GM12865 (cell line): ENCODE data around the gene IL17A.
A peak's percentile ranks its signal among the peaks of the same experiment; 100 is the strongest.

ENCODE experiments used
- DNase-seq: peaks from one replicate; pipeline ENCODE4 v3.0.0; 2010; ENCODE audit warnings: low read depth
- H3K4me3 ChIP-seq: 2 replicates; pipeline ENCODE4 v1.5.1; 2011; ENCODE audit warnings: mild to moderate bottlenecking, low read depth, low read length, control low read depth
- TF ChIP-seq, protein P1 (sequence below): IDR thresholded peaks from 2 replicates; pipeline ENCODE4 v1.5.1; 2011; ENCODE audit warnings: low read length, control low read depth, low read depth, inconsistent platforms; ENCODE audit not compliant: insufficient read depth; ENCODE audit errors: missing control alignments

Gene IL17A

DNA sequence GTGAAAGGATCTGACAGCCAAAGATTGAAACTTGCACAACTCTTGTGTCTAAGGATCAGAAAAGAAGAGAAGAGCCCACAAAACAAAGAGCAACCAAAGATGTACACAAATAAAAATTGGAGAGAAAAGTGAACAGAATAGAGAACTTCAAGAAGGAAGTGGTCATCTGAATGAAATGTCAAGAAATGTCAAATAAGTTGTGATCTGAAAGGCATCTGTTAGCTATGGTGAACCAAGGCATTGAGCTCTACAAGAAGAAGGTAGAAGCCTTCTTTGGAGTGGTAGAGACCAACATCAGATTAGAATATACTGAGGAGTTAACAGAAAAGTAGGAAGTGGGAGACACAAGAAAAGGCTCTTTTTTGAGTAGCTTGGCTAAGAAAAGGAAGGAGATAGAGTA is 29.6 kb downstream of the IL17A start:
- DNase-seq = no peak
- no peak overlapping the region for H3K4me3 ChIP-seq
- TF ChIP-seq, protein P1, sequence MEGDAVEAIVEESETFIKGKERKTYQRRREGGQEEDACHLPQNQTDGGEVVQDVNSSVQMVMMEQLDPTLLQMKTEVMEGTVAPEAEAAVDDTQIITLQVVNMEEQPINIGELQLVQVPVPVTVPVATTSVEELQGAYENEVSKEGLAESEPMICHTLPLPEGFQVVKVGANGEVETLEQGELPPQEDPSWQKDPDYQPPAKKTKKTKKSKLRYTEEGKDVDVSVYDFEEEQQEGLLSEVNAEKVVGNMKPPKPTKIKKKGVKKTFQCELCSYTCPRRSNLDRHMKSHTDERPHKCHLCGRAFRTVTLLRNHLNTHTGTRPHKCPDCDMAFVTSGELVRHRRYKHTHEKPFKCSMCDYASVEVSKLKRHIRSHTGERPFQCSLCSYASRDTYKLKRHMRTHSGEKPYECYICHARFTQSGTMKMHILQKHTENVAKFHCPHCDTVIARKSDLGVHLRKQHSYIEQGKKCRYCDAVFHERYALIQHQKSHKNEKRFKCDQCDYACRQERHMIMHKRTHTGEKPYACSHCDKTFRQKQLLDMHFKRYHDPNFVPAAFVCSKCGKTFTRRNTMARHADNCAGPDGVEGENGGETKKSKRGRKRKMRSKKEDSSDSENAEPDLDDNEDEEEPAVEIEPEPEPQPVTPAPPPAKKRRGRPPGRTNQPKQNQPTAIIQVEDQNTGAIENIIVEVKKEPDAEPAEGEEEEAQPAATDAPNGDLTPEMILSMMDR = no peak

DNA sequence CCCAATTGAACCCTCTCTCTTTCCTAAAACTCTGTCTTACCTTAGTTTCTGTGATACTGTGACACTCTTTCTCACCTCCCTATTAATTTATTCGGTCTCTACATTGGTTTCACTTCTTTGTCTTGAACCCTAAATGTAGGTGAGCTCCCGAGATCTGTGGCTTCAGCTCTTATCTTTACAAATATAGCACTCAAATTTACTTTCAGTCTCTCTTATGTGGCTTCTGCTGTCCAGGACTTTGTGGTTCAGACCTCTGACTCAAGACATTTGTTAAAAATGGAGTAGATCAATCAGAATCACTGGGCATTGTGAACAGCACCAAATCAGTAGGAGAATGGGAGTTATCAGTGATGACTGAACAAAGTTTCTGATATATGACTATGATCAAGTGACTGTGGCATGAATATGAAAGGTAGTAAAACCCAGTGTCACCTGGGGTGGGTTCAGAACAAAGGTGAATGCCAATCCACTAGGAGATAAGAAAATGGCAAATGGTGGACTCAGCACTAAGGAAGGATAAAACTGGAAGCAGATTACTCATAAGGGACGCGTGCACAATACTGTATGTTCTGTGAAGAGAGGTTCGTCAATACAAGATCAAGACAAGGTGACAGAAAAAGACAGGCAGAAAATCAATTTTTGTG is 30.9 kb downstream of the IL17A start:
- TF ChIP-seq, protein P1 = no peak
- no peak overlapping the region for H3K4me3 ChIP-seq
- DNase-seq = peak; percentile 68

DNA sequence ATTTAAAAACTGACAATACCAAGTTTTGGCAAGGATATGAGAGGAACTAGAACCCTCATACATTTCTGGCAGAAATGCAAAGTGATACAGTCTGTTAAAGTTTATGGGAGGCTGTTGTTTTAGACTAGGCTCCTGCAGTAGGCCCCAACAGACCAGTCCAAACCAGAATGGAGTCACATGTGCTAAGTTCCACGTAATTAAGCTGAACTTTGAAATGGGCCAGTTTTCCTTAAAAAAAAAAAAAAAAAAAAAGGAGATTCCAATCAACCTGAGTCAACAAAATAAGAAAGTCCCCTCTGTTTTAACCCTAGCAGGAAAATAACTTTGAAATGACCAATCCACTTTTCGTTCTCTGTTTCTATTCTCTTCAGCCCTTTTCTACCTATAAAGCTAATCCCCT is 31.6 kb downstream of the IL17A start:
- DNase-seq = no peak
- no peak overlapping the region for H3K4me3 ChIP-seq
- TF ChIP-seq, protein P1 = no peak

DNA sequence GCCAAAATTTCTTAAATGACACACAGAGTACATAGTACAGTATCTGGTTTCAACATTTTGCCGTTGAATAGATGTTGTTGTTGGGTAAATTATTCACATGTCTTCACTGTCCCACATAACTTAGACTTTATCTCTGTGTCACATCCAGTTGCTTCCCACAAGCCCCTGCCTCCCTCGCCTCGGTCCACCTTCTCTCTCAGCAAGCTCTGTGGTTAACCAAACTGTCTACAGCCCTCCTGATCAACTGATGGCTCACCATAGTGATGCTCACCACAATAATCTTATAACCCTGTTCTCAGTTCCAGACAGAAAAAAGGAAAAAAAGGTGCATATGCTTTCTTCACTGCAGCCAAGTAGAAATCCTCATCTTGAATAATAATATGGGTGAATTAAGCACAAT is 35.1 kb downstream of the IL17A start:
- no peak overlapping the region for H3K4me3 ChIP-seq
- TF ChIP-seq, protein P1 = no peak
- peak; percentile 75 for DNase-seq

DNA sequence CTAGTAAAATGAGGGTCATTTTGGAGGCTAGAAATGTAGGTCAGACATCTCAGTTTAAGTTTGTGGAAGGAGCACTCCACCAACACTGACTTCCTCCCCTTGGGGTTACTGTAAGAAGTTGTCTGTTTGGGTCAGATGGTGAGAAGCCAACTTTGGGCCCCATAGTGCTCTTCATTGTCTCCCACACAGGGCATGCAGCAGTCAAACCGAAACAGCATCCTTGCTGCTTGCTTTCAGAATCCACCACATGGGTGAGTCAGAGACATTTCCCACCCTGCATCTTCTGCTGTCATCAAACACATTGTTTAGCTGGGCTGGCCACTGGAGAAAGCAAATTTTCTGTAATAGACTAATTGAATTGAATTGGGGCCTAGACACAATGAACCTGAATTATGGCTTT is 41.3 kb downstream of the IL17A start:
- TF ChIP-seq, protein P1 = no peak
- DNase-seq = peak; percentile 97
- H3K4me3 ChIP-seq = no peak overlapping the region

DNA sequence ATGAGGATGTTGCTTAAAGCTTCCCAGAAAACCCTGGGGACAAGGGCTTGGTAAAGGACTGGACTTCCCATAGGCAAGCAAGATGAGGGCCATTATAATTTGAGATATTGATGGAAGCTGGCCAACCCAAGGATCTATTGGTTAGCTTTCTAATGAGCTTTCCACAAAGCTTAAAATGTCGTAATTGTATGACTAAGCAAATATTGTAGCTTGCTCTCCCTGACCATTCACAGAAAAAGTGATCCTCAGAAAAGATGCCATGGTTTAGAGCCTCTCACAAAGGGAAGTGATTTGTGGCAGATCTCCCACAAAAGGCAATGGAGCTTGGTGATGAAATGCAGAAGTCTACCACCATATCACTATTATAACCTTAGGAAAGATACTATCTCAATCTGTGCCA is 44.5 kb downstream of the IL17A start:
- TF ChIP-seq, protein P1 = no peak
- DNase-seq = no peak
- no peak overlapping the region for H3K4me3 ChIP-seq

DNA sequence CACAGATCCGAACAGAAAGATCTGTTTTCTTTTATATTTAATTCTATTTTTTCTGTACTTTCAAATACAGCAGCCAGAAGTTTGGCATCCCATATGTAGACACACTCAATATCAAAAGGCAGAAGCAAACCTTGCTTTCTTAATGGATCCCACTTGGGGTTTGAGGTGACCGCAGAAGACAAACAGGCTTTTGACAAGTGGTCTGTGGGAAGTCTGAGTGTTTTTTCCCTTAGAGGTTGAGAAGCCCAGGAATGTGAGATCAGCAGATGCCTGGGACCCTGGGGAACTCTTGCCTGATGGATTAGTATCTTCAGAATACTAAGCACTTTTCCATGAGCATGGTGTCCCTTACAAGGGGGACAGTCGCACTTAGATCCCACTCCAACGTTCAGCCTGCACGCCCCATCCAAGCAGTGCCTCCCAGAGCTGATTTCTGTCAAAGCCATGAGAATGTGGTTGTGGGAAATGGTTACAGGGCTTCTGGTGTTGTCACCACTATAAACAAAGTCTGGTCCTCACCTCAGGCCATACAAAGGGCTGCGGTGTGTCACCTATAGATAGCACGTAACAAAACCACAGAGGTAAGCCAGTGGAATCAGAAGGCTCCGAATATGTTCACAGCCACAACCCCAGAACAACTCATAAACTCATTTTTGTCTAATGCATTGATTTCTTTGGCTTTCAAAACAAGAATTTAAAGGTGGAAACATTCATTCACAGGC is 45.4 kb downstream of the IL17A start:
- H3K4me3 ChIP-seq = no peak overlapping the region
- no peak for DNase-seq
- TF ChIP-seq, protein P1 = no peak
